Transverse colon (tissue), 4 donors: ENCODE measurements around the gene MCCD1. TPM values are rescaled to one million over a fixed set of nuclear protein-coding genes. Genes with fewer than 3 reads are reported as not detected.
"Not testable (repeated sequence)": the region's sequence is repeated elsewhere in the genome, so short reads cannot be mapped to it uniquely, and the experiment has no call there.

ENCODE experiments used
- DNase-seq: peaks from one replicate; pipeline ENCODE4 v3.0.0-alpha.2; 2019
- H3K27ac ChIP-seq, 4 donors: fragments of 200-600 bp; sonication (generic); 2 replicates each; pipeline ENCODE4 v1.5.1; 2016 to 2018; ENCODE audit warnings: inconsistent platforms in 4 of 4
- H3K27me3 ChIP-seq: fragments of 200-600 bp; sonication (generic); 2 replicates; pipeline ENCODE4 v1.5.1; 2017; ENCODE audit warnings: inconsistent platforms
- H3K36me3 ChIP-seq, 4 donors: fragments of 200-600 bp; sonication (generic); 2 replicates each; pipeline ENCODE4 v1.5.1; 2017 to 2019; ENCODE audit warnings: inconsistent platforms in 4 of 4
- H3K4me1 ChIP-seq, 4 donors: fragments of 200-600 bp; sonication (generic); 2 replicates each; pipeline ENCODE4 v1.5.1; 2017 to 2020; ENCODE audit warnings: inconsistent platforms in 4 of 4
- H3K4me3 ChIP-seq, 4 donors: fragments of 200-600 bp; sonication (generic); 1 replicate in 1 of 4; 2 replicates in 3 of 4; pipeline versions ENCODE4 v1.5.1 to v1.6.1; 2017 to 2019; ENCODE audit warnings: inconsistent platforms in 4 of 4
- H3K9me3 ChIP-seq, 2 donors: fragments of 200-600 bp; sonication (generic); 2 replicates each; pipeline ENCODE4 v1.5.1; 2017 to 2019; ENCODE audit warnings: inconsistent platforms in 2 of 2
- CTCF ChIP-seq, 5 experiments: fragments of 200-600 bp in 3 of 5; fragments of 450-650 bp in 2 of 5; sonication (generic) in 3 of 5; IDR thresholded peaks; 1 replicate in 2 of 5; 2 replicates in 3 of 5; pipeline ENCODE4 v1.5.1; 2016 to 2017; ENCODE audit warnings: antibody characterized with exemption in 5 of 5, inconsistent platforms in 3 of 5, mild to moderate bottlenecking in 2 of 5, moderate library complexity in 1 of 5
- EP300 ChIP-seq: sonication (generic); formaldehyde crosslinking; IDR thresholded peaks from one replicate; pipeline ENCODE4 v1.6.1; 2017; ENCODE audit warnings: antibody characterized with exemption, low read depth
- POLR2A ChIP-seq: fragments of 450-650 bp; IDR thresholded peaks from one replicate; pipeline ENCODE4 v1.6.1; 2016; ENCODE audit warnings: antibody characterized with exemption, mild to moderate bottlenecking, moderate library complexity
- POLR2AphosphoS5 ChIP-seq, 3 donors: sonication (generic); formaldehyde crosslinking; IDR thresholded peaks; one replicate each; pipeline ENCODE4 v1.6.1; 2016; ENCODE audit warnings: antibody characterized with exemption in 3 of 3
- WGBS, 2 donors: methylation state at CpG; one replicate each; pipeline ENCODE4 v1.1.5; 2018; ENCODE audit warnings: low coverage in 1 of 2; 5-methylcytosine and 5-hydroxymethylcytosine counted together
- in situ Hi-C, 4 donors: fragments of 200-750 bp; cut with MboI; loops; one replicate each; pipeline versions ENCODE4 v1.15.0 to v1.15.1; 2017; ENCODE audit warnings: low sequenced_read_pairs in 3 of 4, low pct_ligation_motif_present in 1 of 4, low pct_unique_long_range_greater_than_20kb in 1 of 4
- intact Hi-C: fragments of 100-400 bp; cut with DNase I; formaldehyde crosslinking; loops from one replicate; pipeline ENCODE4 v1.15.1; 2023; ENCODE audit warnings: low total_unique reads
- total RNA-seq, 4 donors: library from RNA; depleted of rRNA; stranded (reverse); fragments of >200 nt; gene quantifications; one replicate each; pipeline ENCODE4 v1.1.0, GENCODE V29; 2016

MCCD1 gene
- total RNA-seq, 4 donors from 2014 or later: not detected

GRCh38 chr6:31547727-31548543 is 19.2 kb downstream of the MCCD1 start:
- peak overlapping the region; percentile 4 to 58 (median 39) for H3K4me3 ChIP-seq
- in situ Hi-C loops (loop anchor here in 3 of 4 donors (5.0 to 10.0 kb wide), 3 partner anchors 47 to 53 kb away; partner anchors contain the start of genes MICB (in 1 of the 3) and NCR3 (in 1 of the 3)), intact Hi-C loops (loop anchor here (2.0 to 5.0 kb wide), 2 partner anchors 34 to 51 kb away; partner anchors contain the start of gene LTB)
- no peaks in the 10 kb centered on the region for H3K36me3 ChIP-seq
- no peaks in the 10 kb centered on the region for H3K9me3 ChIP-seq
- no peaks in the 10 kb centered on the region for H3K27me3 ChIP-seq
- H3K4me1 ChIP-seq: peaks cover 12 to 25% (median 18%) of the 10 kb centered on the region in 4 donors
- no peak for DNase-seq
- peak overlapping the region; percentile 86 to 92 (median 89) for H3K27ac ChIP-seq
- 18 to 80% methylated on average over 4 to 24 of the region's 24 CpGs for WGBS, 2 donors
- TF ChIP-seq CTCF (IDR thresholded peaks at IDR 0.05) (no peak), POLR2AphosphoS5 (IDR thresholded peaks at IDR 0.05) (no peak), EP300 (no peak), POLR2A (no peak)

- 94 to 97% methylated on average over 2 of the region's 2 CpGs for WGBS, 2 donors
- Histone ChIP-seq H3K36me3 (peaks cover 0 to 1% (median 0%) of the 10 kb centered on the region in 4 donors), H3K4me3 (no peak overlapping the region), H3K27me3 (no peaks in the 10 kb centered on the region), H3K9me3 (no peaks in the 10 kb centered on the region), H3K27ac (peak overlapping the region; percentile 86 to 92 (median 89)), H3K4me1 (peaks cover 10 to 23% (median 15%) of the 10 kb centered on the region in 4 donors)
- in situ Hi-C loops: loop anchor here in 3 of 4 donors (5.0 to 10.0 kb wide), 3 partner anchors 46 to 54 kb away; partner anchors contain the start of genes MICB (in 1 of the 3) and NCR3 (in 1 of the 3)
- TF ChIP-seq POLR2AphosphoS5 (IDR thresholded peaks at IDR 0.05): no peak
- TF ChIP-seq POLR2A: no peak
- no peak for TF ChIP-seq EP300
- no peak for TF ChIP-seq CTCF (IDR thresholded peaks at IDR 0.05)
- intact Hi-C loops: loop anchor here (5.0 kb wide), 1 partner anchor 34 kb away; the partner anchor contains the start of gene LTB
- no peak for DNase-seq
Observed at GRCh38 chr6:31548544-31548873, 19.7 kb downstream of the MCCD1 start.

- WGBS, 2 donors: 55 to 62% methylated on average over 2 to 5 of the region's 5 CpGs
- intact Hi-C loops: not testable (repeated sequence)
Observed at GRCh38 chr6:31551371-31551770, 22.6 kb downstream of the MCCD1 start.

More at GRCh38 chr6:31551371-31551770, 22.6 kb downstream of the MCCD1 start:
- TF ChIP-seq CTCF (IDR thresholded peaks at IDR 0.05): peak in 4 of 5 experiments; percentile 17 to 39 (median 23)
- Histone ChIP-seq H3K27ac (peak overlapping the region in 1 of 4 donors; percentile 24), H3K4me1 (peaks cover 10 to 23% (median 14%) of the 10 kb centered on the region in 4 donors)
- peak; percentile 54 for DNase-seq
- H3K27me3 ChIP-seq, H3K4me3 ChIP-seq, in situ Hi-C loops, H3K9me3 ChIP-seq, H3K36me3 ChIP-seq: not testable (repeated sequence)
